Measurements from ENCODE around the gene RPL34.

RPL34 gene

GRCh38 chr4:108620101-108620932 lies at the start of gene RPL34:
Gene RPL34, plus strand, starts transcription at chr4:108620576. Its CDS starts 1,384 bp downstream, at chr4:108621960.
- TF ChIP-seq MYC (IDR thresholded peaks at IDR 0.05; ENCODE audit: low read depth, low read length) (peak; percentile 87), POLR2A (IDR thresholded peaks at IDR 0.05; ENCODE audit: extremely low read depth, insufficient read length) (peak; percentile 91), MAX (IDR thresholded peaks at IDR 0.05; ENCODE audit: low read depth, low read length) (peak; percentile 71), CTCF (IDR thresholded peaks at IDR 0.05; ENCODE audit: low read depth, low read length) (no peak)
- peak; percentile 97 for DNase-seq (ENCODE audit: low read depth)
- peak within 1 kb of the TSS; percentile 96 for H3K4me3 ChIP-seq (ENCODE audit: low read depth, low read length)

- no peak overlapping the region for H3K4me3 ChIP-seq (ENCODE audit: low read depth, low read length)
- DNase-seq (ENCODE audit: low read depth): no peak
- TF ChIP-seq MAX (IDR thresholded peaks at IDR 0.05; ENCODE audit: low read depth, low read length): no peak
- TF ChIP-seq CTCF (IDR thresholded peaks at IDR 0.05; ENCODE audit: low read depth, low read length): no peak
- TF ChIP-seq MYC (IDR thresholded peaks at IDR 0.05; ENCODE audit: low read depth, low read length): no peak
- TF ChIP-seq POLR2A (IDR thresholded peaks at IDR 0.05; ENCODE audit: extremely low read depth, insufficient read length): no peak
Measured at GRCh38 chr4:108570993-108571569, 49.3 kb upstream of the RPL34 start.

GRCh38 chr4:108574402-108574801 lies 46.0 kb upstream of the RPL34 start:
- TF ChIP-seq MYC (IDR thresholded peaks at IDR 0.05; ENCODE audit: low read depth, low read length) (no peak), CTCF (IDR thresholded peaks at IDR 0.05; ENCODE audit: low read depth, low read length) (no peak), POLR2A (IDR thresholded peaks at IDR 0.05; ENCODE audit: extremely low read depth, insufficient read length) (no peak), MAX (IDR thresholded peaks at IDR 0.05; ENCODE audit: low read depth, low read length) (no peak)
- no peak overlapping the region for H3K4me3 ChIP-seq (ENCODE audit: low read depth, low read length)
- DNase-seq (ENCODE audit: low read depth): no peak

- no peak for DNase-seq (ENCODE audit: low read depth)
- H3K4me3 ChIP-seq (ENCODE audit: low read depth, low read length): no peak overlapping the region
Measured at GRCh38 chr4:108581083-108581482, 39.3 kb upstream of the RPL34 start.

GRCh38 chr4:108586778-108587177 lies 33.6 kb upstream of the RPL34 start:
- no peak for DNase-seq (ENCODE audit: low read depth)
- no peak overlapping the region for H3K4me3 ChIP-seq (ENCODE audit: low read depth, low read length)
- TF ChIP-seq CTCF (IDR thresholded peaks at IDR 0.05; ENCODE audit: low read depth, low read length): no peak
- no peak for TF ChIP-seq MYC (IDR thresholded peaks at IDR 0.05; ENCODE audit: low read depth, low read length)

More at GRCh38 chr4:108581083-108581482, 39.3 kb upstream of the RPL34 start:
- no peak for TF ChIP-seq POLR2A (IDR thresholded peaks at IDR 0.05; ENCODE audit: extremely low read depth, insufficient read length)
- TF ChIP-seq MAX (IDR thresholded peaks at IDR 0.05; ENCODE audit: low read depth, low read length): no peak
- no peak for TF ChIP-seq MYC (IDR thresholded peaks at IDR 0.05; ENCODE audit: low read depth, low read length)
- no peak for TF ChIP-seq CTCF (IDR thresholded peaks at IDR 0.05; ENCODE audit: low read depth, low read length)
